HCT116 (cell line): Measurements from ENCODE around the gene MPZL2. TPM values are rescaled to one million over a fixed set of nuclear protein-coding genes. Genes with fewer than 3 reads are reported as not detected.

Experiments
- ATAC-seq: fragments of 200-7000 bp; cut with Tn5 transposase; 2 replicates; pipeline ENCODE4 v1.9.1; 2020; ENCODE audit warnings: mild to moderate bottlenecking, moderate library complexity
- BruUV-seq: library from RNA; stranded (reverse); fragments of 400-500 nt; replicated peaks from 2 replicates; lab custom pipeline; 2021; lab: Mats Ljungman, UMichigan
- CTCF ChIA-PET: fragments of 300-600 bp; sonication (Branson Sonifier 250); formaldehyde crosslinking; loops from one replicate; lab custom pipeline; 2021; ENCODE audit warnings: antibody characterized with exemption; lab: Charles Lee
- POLR2A ChIA-PET: fragments of 300-600, 350-600 bp; sonication (Branson Sonifier 250); formaldehyde crosslinking; loops from one replicate; lab custom pipeline; 2021; ENCODE audit warnings: antibody characterized with exemption; lab: Charles Lee
- RAD21 ChIA-PET, 2 experiments: fragments of 300-600 bp; sonication (Branson Sonifier 250); formaldehyde crosslinking; loops; one replicate each; lab custom pipeline; 2023; ENCODE audit warnings: low total read pairs in 2 of 2; ENCODE audit not compliant: uncharacterized antibody in 2 of 2, unreplicated experiment in 2 of 2, low non-redundant PET in 1 of 2; lab: Charles Lee
- DNase-seq: peaks from one replicate; pipeline ENCODE4 v3.0.0-alpha.2; 2010; ENCODE audit warnings: low read depth, low spot score
- H2AFZ ChIP-seq: fragments of 200-600 bp; shearing (Covaris generic), sonication (generic); 2 replicates; pipeline ENCODE4 v1.6.1; 2017; ENCODE audit warnings: low read depth, mixed run types, mixed read lengths, antibody characterized with exemption, low read length; ENCODE audit not compliant: poor library complexity, severe bottlenecking
- H3K27ac ChIP-seq: 2 replicates; pipeline ENCODE4 v1.5.1; 2012; ENCODE audit warnings: low read depth, low read length
- H3K27me3 ChIP-seq: fragments of 200-600 bp; sonication (generic); 2 replicates; pipeline ENCODE4 v1.6.1; 2016; ENCODE audit warnings: mixed run types, low read length, mixed read lengths; ENCODE audit not compliant: insufficient read depth
- H3K36me3 ChIP-seq, 2 experiments: fragments of 200-500 bp in 1 of 2; fragments of 200-600 bp in 1 of 2; sonication (Bioruptor generic) in 1 of 2; sonication (generic) in 1 of 2; 2 replicates each; pipeline versions ENCODE4 v1.5.1 to v1.6.1; 2014 to 2016; ENCODE audit warnings: low read length in 2 of 2, inconsistent platforms in 1 of 2, mixed read lengths in 1 of 2, mixed run types in 1 of 2; ENCODE audit not compliant: insufficient read depth in 2 of 2, control insufficient read depth in 1 of 2
- H3K4me1 ChIP-seq, 2 experiments: fragments of 200-600 bp in 1 of 2; sonication (generic) in 1 of 2; 2 replicates each; pipeline versions ENCODE4 v1.5.1 to v1.6.1; 2012 to 2017; ENCODE audit warnings: low read length in 2 of 2, inconsistent platforms in 1 of 2, mild to moderate bottlenecking in 1 of 2, mixed read lengths in 1 of 2, mixed run types in 1 of 2, moderate library complexity in 1 of 2; ENCODE audit not compliant: insufficient read depth in 2 of 2, control insufficient read depth in 1 of 2
- H3K4me2 ChIP-seq: fragments of 200-600 bp; sonication (generic); 2 replicates; pipeline ENCODE4 v1.6.1; 2017; ENCODE audit warnings: mixed run types, low read length, mixed read lengths
- H3K4me3 ChIP-seq, 2 experiments: fragments of 200-600 bp in 1 of 2; sonication (generic) in 1 of 2; replicated peaks in 1 of 2; 2 replicates each; pipeline ENCODE4 v1.5.1; 2011 to 2016; ENCODE audit warnings: low read length in 2 of 2, control low read depth in 1 of 2, low read depth in 1 of 2, mild to moderate bottlenecking in 1 of 2, mixed read lengths in 1 of 2, mixed run types in 1 of 2
- H3K79me2 ChIP-seq: fragments of 200-600 bp; sonication (generic); 2 replicates; pipeline ENCODE4 v1.6.1; 2017; ENCODE audit warnings: mild to moderate bottlenecking, mixed run types, low read length, moderate library complexity, mixed read lengths; ENCODE audit not compliant: insufficient read depth
- H3K9ac ChIP-seq: fragments of 200-600 bp; sonication (generic); 2 replicates; pipeline ENCODE4 v1.6.1; 2016; ENCODE audit warnings: low read length, mixed read lengths
- H3K9me2 ChIP-seq: fragments of 200-600 bp; sonication (generic), shearing (Covaris generic); 2 replicates; pipeline ENCODE4 v1.6.1; 2017; ENCODE audit warnings: mixed run types, mild to moderate bottlenecking, moderate library complexity; ENCODE audit not compliant: insufficient read depth
- H3K9me3 ChIP-seq, 2 experiments: fragments of 200-500 bp in 1 of 2; fragments of 200-600 bp in 1 of 2; sonication (Bioruptor generic) in 1 of 2; sonication (generic) in 1 of 2; 2 replicates each; pipeline ENCODE4 v1.6.1; 2014 to 2017; ENCODE audit warnings: low read length in 2 of 2, mixed read lengths in 2 of 2, inconsistent platforms in 1 of 2, low read depth in 1 of 2, mild to moderate bottlenecking in 1 of 2, mixed run types in 1 of 2, moderate library complexity in 1 of 2; ENCODE audit not compliant: control insufficient read depth in 1 of 2, insufficient read depth in 1 of 2
- H4K20me1 ChIP-seq: fragments of 200-600 bp; sonication (generic), shearing (Covaris generic); 2 replicates; pipeline ENCODE4 v1.6.1; 2017; ENCODE audit warnings: mixed run types, mild to moderate bottlenecking, moderate library complexity; ENCODE audit not compliant: insufficient read depth
- ATF3 ChIP-seq: IDR thresholded peaks from 2 replicates; pipeline ENCODE4 v1.6.1; 2012
- EGR1 ChIP-seq: IDR thresholded peaks from 2 replicates; pipeline ENCODE4 v1.6.1; 2012; ENCODE audit warnings: low read depth
- ELF1 ChIP-seq: IDR thresholded peaks from 2 replicates; pipeline ENCODE4 v1.6.1; 2012; ENCODE audit warnings: low read depth, borderline replicate concordance
- EZH2phosphoT487 ChIP-seq: fragments of 200-600 bp; IDR thresholded peaks from 2 replicates; pipeline ENCODE4 v1.6.1; 2018; ENCODE audit warnings: antibody characterized with exemption, borderline replicate concordance
- FOSL1 ChIP-seq: IDR thresholded peaks from 2 replicates; pipeline ENCODE4 v1.6.1; 2012; ENCODE audit warnings: low read depth
- POLR2AphosphoS5 ChIP-seq: IDR thresholded peaks from 2 replicates; pipeline ENCODE4 v1.6.1; 2011; ENCODE audit warnings: mild to moderate bottlenecking, low read depth, low read length, moderate library complexity
- RAD21 ChIP-seq: IDR thresholded peaks from 2 replicates; pipeline ENCODE4 v1.6.1; 2012; ENCODE audit warnings: low read depth, mild to moderate bottlenecking
- REST ChIP-seq: IDR thresholded peaks from 2 replicates; pipeline ENCODE4 v1.6.1; 2012; ENCODE audit warnings: low read depth
- YY1 ChIP-seq: IDR thresholded peaks from 2 replicates; pipeline ENCODE4 v1.6.1; 2011; ENCODE audit warnings: low read length, low read depth, moderate library complexity, mild to moderate bottlenecking; ENCODE audit not compliant: insufficient replicate concordance; ENCODE audit errors: extremely low read depth
- ZBTB33 ChIP-seq: IDR thresholded peaks from 2 replicates; pipeline ENCODE4 v1.6.1; 2011; ENCODE audit warnings: mild to moderate bottlenecking, low read length, moderate library complexity; ENCODE audit not compliant: insufficient replicate concordance; ENCODE audit errors: extremely low read depth
- ZNF274 ChIP-seq: fragments of 200-500 bp; sonication (Bioruptor generic); IDR thresholded peaks from 2 replicates; pipeline ENCODE4 v1.6.1; 2014; ENCODE audit warnings: mild to moderate bottlenecking, low read depth, low read length, inconsistent platforms
- intact Hi-C: fragments of 100-400 bp; cut with micrococcal nuclease; formaldehyde crosslinking; loops from 2 replicates; pipeline ENCODE4 v1.10.0; 2022
- total RNA-seq: library from RNA; stranded (reverse); gene quantifications from one replicate; pipeline ENCODE4 v1.2.1, GENCODE V29; 2021; ENCODE audit not compliant: unreplicated experiment

The MPZL2 gene
- total RNA-seq, 1 experiment from 2014 or later: 16.8 TPM

- Histone ChIP-seq H3K9me3 (no peaks in the 10 kb centered on the region), H3K9ac (no peak overlapping the region), H3K27me3 (peaks cover 17% of the 10 kb centered on the region; the same call in 1 of the 2 replicates), H3K9me2 (no peaks in the 10 kb centered on the region), H3K4me3 (no peak overlapping the region), H2AFZ (no peak overlapping the region), H4K20me1 (no peaks in the 10 kb centered on the region), H3K4me1 (no peaks in the 10 kb centered on the region), H3K36me3 (no peaks in the 10 kb centered on the region), H3K4me2 (no peak overlapping the region), H3K79me2 (no peaks in the 10 kb centered on the region), H3K27ac (no peak overlapping the region)
- TF ChIP-seq REST: no peak
- TF ChIP-seq FOSL1: no peak
- intact Hi-C loops: no loop called here
- no TSS peak for BruUV-seq
- RAD21 ChIA-PET: no interaction called here
- DNase-seq (no peak), ATAC-seq (no peak)
- CTCF ChIA-PET: interaction anchor here (2.2 kb wide), 1 partner anchor 10 kb away, joined by 6 read pairs; no protein-coding TSS in a partner anchor
- POLR2A ChIA-PET: no interaction called here
Observed at GRCh38 chr11:118305726-118306125, 41.6 kb upstream of the MPZL2 start.

GRCh38 chr11:118304568-118305248, 40.6 kb upstream of the MPZL2 start, which contains the start of gene CD3E:
CD3E (plus strand) TSS chr11:118304730; CDS start chr11:118304953, 223 bp downstream.
- no peak within 1 kb of the TSS for H3K9ac ChIP-seq
- ChIA-PET CTCF (interaction anchor here (2.2 kb wide), 1 partner anchor 9 kb away, joined by 6 read pairs; no protein-coding TSS in a partner anchor), POLR2A (no interaction called here), RAD21 (no interaction called here)
- H3K4me1 ChIP-seq: no peaks in the 10 kb centered on the region
- H3K9me2 ChIP-seq: no peaks in the 10 kb centered on the region
- no peak within 1 kb of the TSS for H3K4me2 ChIP-seq
- H3K27me3 ChIP-seq: peaks cover 17% of the 10 kb centered on the region; the same call in 1 of the 2 replicates
- no peak for ATAC-seq
- intact Hi-C loops: no loop called here
- no peak within 1 kb of the TSS for H2AFZ ChIP-seq
- TF ChIP-seq ATF3 (no peak), ELF1 (no peak), YY1 (no peak), ZBTB33 (no peak), ZNF274 (no peak), POLR2AphosphoS5 (no peak), EZH2phosphoT487 (no peak), FOSL1 (no peak), RAD21 (no peak), EGR1 (no peak)
- no peaks in the 10 kb centered on the region for H3K79me2 ChIP-seq
- H3K27ac ChIP-seq: no peak within 1 kb of the TSS
- H4K20me1 ChIP-seq: no peaks in the 10 kb centered on the region
- H3K9me3 ChIP-seq: no peaks in the 10 kb centered on the region
- no peaks in the 10 kb centered on the region for H3K36me3 ChIP-seq
- no peak within 1 kb of the TSS for H3K4me3 ChIP-seq
- BruUV-seq: no TSS peak
- no peak for DNase-seq
